Lower leg skin (tissue), 4 donors: Measurements from ENCODE around the gene CD207. TPM values are rescaled to one million over a fixed set of nuclear protein-coding genes. Genes with fewer than 3 reads are reported as not detected.

ENCODE experiments used
- DNase-seq, 2 donors: peaks; one replicate each; pipeline ENCODE4 v3.0.0-alpha.2; 2019; ENCODE audit warnings: low spot score in 2 of 2
- H3K4me3 ChIP-seq: fragments of 200-600 bp; sonication (generic); 2 replicates; pipeline ENCODE4 v1.5.1; 2017; ENCODE audit warnings: mild to moderate bottlenecking, low read depth; ENCODE audit not compliant: poor library complexity, severe bottlenecking
- CTCF ChIP-seq, 3 donors: fragments of 450-650 bp; IDR thresholded peaks; one replicate each; pipeline ENCODE4 v1.5.1; 2016; ENCODE audit warnings: antibody characterized with exemption in 3 of 3, mild to moderate bottlenecking in 3 of 3, moderate library complexity in 2 of 3
- POLR2A ChIP-seq, 2 donors: fragments of 450-650 bp; IDR thresholded peaks; one replicate each; pipeline ENCODE4 v1.6.1; 2016 to 2017; ENCODE audit warnings: antibody characterized with exemption in 2 of 2, mild to moderate bottlenecking in 1 of 2, moderate library complexity in 1 of 2
- WGBS, 2 donors: methylation state at CpG; one replicate each; pipeline ENCODE4 v1.1.5; 2018; 5-methylcytosine and 5-hydroxymethylcytosine counted together
- intact Hi-C: fragments of 100-400 bp; cut with DNase I; formaldehyde crosslinking; loops from one replicate; pipeline ENCODE4 v1.15.0; 2023; ENCODE audit warnings: low total_unique reads
- total RNA-seq, 4 donors: library from RNA; depleted of rRNA; stranded (reverse); fragments of >200 nt; gene quantifications; one replicate each; pipeline ENCODE4 v1.1.0, GENCODE V29; 2016

The CD207 gene
- total RNA-seq, 4 donors from 2014 or later = 26.8 to 57.6 (median 39.4) TPM

DNA sequence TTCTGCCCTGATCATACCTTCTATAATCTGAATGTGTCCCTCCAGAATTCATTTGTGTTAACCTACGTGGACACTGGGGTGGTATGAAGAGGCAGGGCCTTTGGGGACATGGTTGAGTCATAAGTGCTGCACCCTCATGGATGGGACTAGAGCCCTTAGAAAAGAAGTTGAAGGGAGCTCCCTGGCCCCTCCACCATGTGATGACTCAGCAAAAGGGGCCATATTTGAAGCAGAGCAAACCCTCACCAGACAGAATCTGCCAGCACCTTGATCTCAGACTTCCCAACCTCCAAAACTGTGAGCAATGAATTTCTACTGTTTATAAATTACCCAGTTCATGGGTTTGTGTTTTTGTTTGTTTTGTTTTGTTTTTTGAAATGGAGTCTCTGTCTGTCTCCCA is 33.4 kb upstream of the CD207 start:
- 68 to 70% methylated on average over 1 of the region's 1 CpG for WGBS, 2 donors
- H3K4me3 ChIP-seq = no peak overlapping the region
- intact Hi-C loops = loop anchor here (10.0 kb wide), 1 partner anchor 56 kb away; no protein-coding TSS in a partner anchor
- no peak for TF ChIP-seq POLR2A (IDR thresholded peaks at IDR 0.05)
- TF ChIP-seq CTCF (IDR thresholded peaks at IDR 0.05) = no peak
- DNase-seq = no peak

GRCh38 chr2:70861777-70862625 is 26.4 kb upstream of the CD207 start:
- TF ChIP-seq POLR2A (IDR thresholded peaks at IDR 0.05) (no peak), CTCF (IDR thresholded peaks at IDR 0.05) (peak in 1 of 3 donors; percentile 38)
- H3K4me3 ChIP-seq = no peak overlapping the region
- DNase-seq = peak; percentile 66 to 96
- intact Hi-C loops = loop anchor here (10.0 kb wide), 1 partner anchor 63 kb away; no protein-coding TSS in a partner anchor
- 18% methylated on average over 21 of the region's 21 CpGs for WGBS, 2 donors

- intact Hi-C loops = no loop called here
- no peak for DNase-seq
- no peak overlapping the region for H3K4me3 ChIP-seq
- 59 to 67% methylated on average over 1 of the region's 1 CpG for WGBS, 2 donors
- no peak for TF ChIP-seq CTCF (IDR thresholded peaks at IDR 0.05)
- TF ChIP-seq POLR2A (IDR thresholded peaks at IDR 0.05) = no peak
These were observed 20.1 kb upstream of the CD207 start for GRCh38 chr2:70855667-70856066.

GRCh38 chr2:70854411-70854810 is 18.8 kb upstream of the CD207 start:
- no peak for TF ChIP-seq POLR2A (IDR thresholded peaks at IDR 0.05)
- TF ChIP-seq CTCF (IDR thresholded peaks at IDR 0.05) = no peak
- DNase-seq = no peak
- intact Hi-C loops = no loop called here
- WGBS, 2 donors = 83 to 96% methylated on average over 4 of the region's 4 CpGs
- no peak overlapping the region for H3K4me3 ChIP-seq

- WGBS, 2 donors = 87 to 93% methylated on average over 1 of the region's 1 CpG
- no peak for TF ChIP-seq CTCF (IDR thresholded peaks at IDR 0.05)
- TF ChIP-seq POLR2A (IDR thresholded peaks at IDR 0.05) = no peak
- no peak for DNase-seq
- intact Hi-C loops = no loop called here
- no peak overlapping the region for H3K4me3 ChIP-seq
These were observed 17.2 kb upstream of the CD207 start for GRCh38 chr2:70852824-70853223.
